K562 (cell line): Measurements from ENCODE around the gene DRAXIN. TPM values are rescaled to one million over a fixed set of nuclear protein-coding genes. Genes with fewer than 3 reads are reported as not detected.
A peak's percentile ranks its signal among the peaks of the same experiment; 100 is the strongest.

Experiments
- BACH1 ChIP-seq: fragments of 200-800 bp; sonication (Bioruptor generic); IDR thresholded peaks from 2 replicates; pipeline ENCODE4 v1.6.1; 2016; ENCODE audit warnings: missing genetic modification characterization, missing compliant biosample characterization
- BRD9 ChIP-seq: fragments of 450-650 bp; IDR thresholded peaks from 2 replicates; pipeline ENCODE4 v1.6.1; 2018; ENCODE audit warnings: low read depth; ENCODE audit not compliant: partially characterized antibody
- CBFB ChIP-seq: sonication (generic); formaldehyde crosslinking; IDR thresholded peaks from 2 replicates; pipeline ENCODE4 v1.4.0; 2020; ENCODE audit warnings: mild to moderate bottlenecking, missing genetic modification reagents
- E2F3 ChIP-seq: fragments of 250-450 bp; sonication (Bioruptor Pico); IDR thresholded peaks from 2 replicates; pipeline ENCODE4 v1.4.0; 2020; ENCODE audit warnings: mild to moderate bottlenecking
- FUS ChIP-seq: fragments of 200-400 bp; formaldehyde crosslinking; optimal IDR thresholded peaks from 2 replicates; pipeline ENCODE3; 2017; ENCODE audit warnings: low read depth, low read length
- GABPA ChIP-seq: fragments of 200-800 bp; sonication (Bioruptor generic); conservative IDR thresholded peaks from 2 replicates; pipeline ENCODE4 v1.6.1; 2016; ENCODE audit warnings: low read depth, missing genetic modification characterization, missing compliant biosample characterization
- GATAD2A ChIP-seq: fragments of 450-650 bp; IDR thresholded peaks from 2 replicates; pipeline ENCODE4 v1.6.1; 2017
- MECOM ChIP-seq: fragments of 250-450 bp; sonication (Bioruptor Pico); IDR thresholded peaks from 2 replicates; pipeline ENCODE4 v1.8.0; 2022; ENCODE audit warnings: inconsistent platforms
- MTA2 ChIP-seq: fragments of 450-650 bp; IDR thresholded peaks from 2 replicates; pipeline ENCODE4 v1.6.1; 2016; ENCODE audit warnings: low read depth
- PHB ChIP-seq: fragments of 250-450 bp; sonication (Bioruptor Pico); IDR thresholded peaks from 2 replicates; pipeline ENCODE4 v1.5.0; 2021
- RB1 ChIP-seq: fragments of 450-650 bp; IDR thresholded peaks from 2 replicates; pipeline ENCODE4 v1.6.1; 2017; ENCODE audit warnings: low read depth, mild to moderate bottlenecking
- RFX7 ChIP-seq: fragments of 250-450 bp; sonication (Bioruptor Pico); IDR thresholded peaks from 2 replicates; pipeline ENCODE4 v1.5.1; 2021; ENCODE audit warnings: mild to moderate bottlenecking
- RHOXF2B ChIP-seq: fragments of 250-450 bp; sonication (Bioruptor Pico); conservative IDR thresholded peaks from 2 replicates; pipeline ENCODE4 v1.5.1; 2021
- ZEB2 ChIP-seq: fragments of 450-650 bp; IDR thresholded peaks from 2 replicates; pipeline ENCODE4 v1.6.1; 2016
- ZNF133 ChIP-seq: fragments of 250-450 bp; sonication (Bioruptor Pico); IDR thresholded peaks from 2 replicates; pipeline ENCODE4 v1.4.0; 2020; ENCODE audit warnings: mild to moderate bottlenecking
- ZNF239 ChIP-seq: fragments of 250-450 bp; sonication (Bioruptor Pico); IDR thresholded peaks from 2 replicates; pipeline ENCODE4 v1.4.0; 2020; ENCODE audit warnings: mild to moderate bottlenecking
- ZNF274 ChIP-seq: IDR thresholded peaks from 2 replicates; pipeline ENCODE4 v1.6.1; 2011; ENCODE audit warnings: low read depth, mild to moderate bottlenecking, low read length, moderate library complexity, borderline replicate concordance
- ZNF76 ChIP-seq: fragments of 250-450 bp; sonication (Bioruptor Pico); IDR thresholded peaks from 2 replicates; pipeline ENCODE4 v1.4.0; 2020; ENCODE audit warnings: mild to moderate bottlenecking, moderate library complexity, borderline replicate concordance
- polyA plus RNA-seq, 8 experiments: library from polyadenylated mRNA; depleted of rRNA in 4 of 8; stranded (reverse) in 5 of 8; unstranded in 3 of 8; fragments of >200 nt; fragmentation: Nextera tagmentation in 2 of 8; fragmentation: Illumina TruSeq in 1 of 8; extraction: Ambion mirVana in 2 of 8; extraction: Trizol in 1 of 8; gene quantifications; 2 replicates each; pipeline versions ENCODE4 v1.2.1 to v1.2.3, GENCODE V29; 2011 to 2014; ENCODE audit warnings: inconsistent platforms in 1 of 8, missing spikeins in 1 of 8
- total RNA-seq, 7 experiments: library from RNA; depleted of rRNA in 6 of 7; stranded (reverse); fragments of >200 nt in 6 of 7; fragmentation: Illumina TruSeq in 2 of 7; extraction: Trizol in 2 of 7; gene quantifications; 2 replicates each; pipeline versions ENCODE4 v1.2.1 to v1.2.3, GENCODE V29; 2011 to 2021; ENCODE audit warnings: low replicate concordance in 1 of 7
- TF ChIP-seq, protein P1 (sequence below), 2 experiments: fragments of 450-650 bp; IDR thresholded peaks; 2 replicates each; pipeline ENCODE4 v1.6.1; 2018; ENCODE audit warnings: mild to moderate bottlenecking in 2 of 2, low read depth in 1 of 2; ENCODE audit not compliant: partially characterized antibody in 2 of 2
- TF ChIP-seq, protein P2 (sequence below): sonication (generic); IDR thresholded peaks from 2 replicates; pipeline ENCODE4 v1.6.1; 2016
- TF ChIP-seq, protein P3 (sequence below): fragments of 450-650 bp; IDR thresholded peaks from 2 replicates; pipeline ENCODE4 v1.6.1; 2017; ENCODE audit warnings: antibody characterized with exemption
- TF ChIP-seq, protein P4 (sequence below): fragments of 250-450 bp; sonication (Bioruptor Pico); IDR thresholded peaks from 2 replicates; pipeline ENCODE4 v1.5.0; 2021

DRAXIN gene
- total and polyA plus RNA-seq, 9 of the 15 experiments (the other 6 are each of a cell fraction or from before 2014, with no cell fraction given), result 0.01 to 0.04 (median 0.01) TPM; not detected in 6

DNA sequence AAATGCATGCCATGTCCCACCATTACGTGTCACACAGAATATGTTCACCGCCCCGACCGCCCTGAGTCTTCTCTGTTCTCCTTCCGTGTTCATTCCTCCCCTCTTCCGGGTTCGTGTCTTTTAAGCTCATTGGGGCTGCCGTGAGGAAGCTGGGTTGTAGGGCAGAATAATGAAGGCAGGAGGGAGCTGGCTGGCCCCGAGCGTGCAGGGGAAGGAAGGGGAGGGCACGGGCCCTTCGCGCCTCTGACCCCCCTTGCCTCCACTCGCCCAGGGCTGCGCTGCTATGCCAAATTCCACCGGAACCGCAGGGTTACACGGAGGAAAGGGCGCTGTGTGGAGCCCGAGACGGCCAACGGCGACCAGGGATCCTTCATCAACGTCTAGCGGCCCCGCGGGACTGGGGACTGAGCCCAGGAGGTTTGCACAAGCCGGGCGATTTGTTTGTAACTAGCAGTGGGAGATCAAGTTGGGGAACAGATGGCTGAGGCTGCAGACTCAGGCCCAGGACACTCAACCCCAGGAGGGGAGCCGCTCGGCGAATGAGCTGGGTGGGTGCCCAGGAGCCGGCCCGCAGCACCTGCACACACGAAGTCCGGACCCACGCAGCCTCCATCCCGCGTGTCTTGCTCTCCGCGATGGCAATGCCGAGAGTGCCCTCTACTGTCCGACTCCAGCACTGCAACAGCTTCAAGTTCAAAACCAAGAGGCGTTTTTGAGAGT lies 28.0 kb downstream of the DRAXIN start (continued):
- TF ChIP-seq, protein P1, sequence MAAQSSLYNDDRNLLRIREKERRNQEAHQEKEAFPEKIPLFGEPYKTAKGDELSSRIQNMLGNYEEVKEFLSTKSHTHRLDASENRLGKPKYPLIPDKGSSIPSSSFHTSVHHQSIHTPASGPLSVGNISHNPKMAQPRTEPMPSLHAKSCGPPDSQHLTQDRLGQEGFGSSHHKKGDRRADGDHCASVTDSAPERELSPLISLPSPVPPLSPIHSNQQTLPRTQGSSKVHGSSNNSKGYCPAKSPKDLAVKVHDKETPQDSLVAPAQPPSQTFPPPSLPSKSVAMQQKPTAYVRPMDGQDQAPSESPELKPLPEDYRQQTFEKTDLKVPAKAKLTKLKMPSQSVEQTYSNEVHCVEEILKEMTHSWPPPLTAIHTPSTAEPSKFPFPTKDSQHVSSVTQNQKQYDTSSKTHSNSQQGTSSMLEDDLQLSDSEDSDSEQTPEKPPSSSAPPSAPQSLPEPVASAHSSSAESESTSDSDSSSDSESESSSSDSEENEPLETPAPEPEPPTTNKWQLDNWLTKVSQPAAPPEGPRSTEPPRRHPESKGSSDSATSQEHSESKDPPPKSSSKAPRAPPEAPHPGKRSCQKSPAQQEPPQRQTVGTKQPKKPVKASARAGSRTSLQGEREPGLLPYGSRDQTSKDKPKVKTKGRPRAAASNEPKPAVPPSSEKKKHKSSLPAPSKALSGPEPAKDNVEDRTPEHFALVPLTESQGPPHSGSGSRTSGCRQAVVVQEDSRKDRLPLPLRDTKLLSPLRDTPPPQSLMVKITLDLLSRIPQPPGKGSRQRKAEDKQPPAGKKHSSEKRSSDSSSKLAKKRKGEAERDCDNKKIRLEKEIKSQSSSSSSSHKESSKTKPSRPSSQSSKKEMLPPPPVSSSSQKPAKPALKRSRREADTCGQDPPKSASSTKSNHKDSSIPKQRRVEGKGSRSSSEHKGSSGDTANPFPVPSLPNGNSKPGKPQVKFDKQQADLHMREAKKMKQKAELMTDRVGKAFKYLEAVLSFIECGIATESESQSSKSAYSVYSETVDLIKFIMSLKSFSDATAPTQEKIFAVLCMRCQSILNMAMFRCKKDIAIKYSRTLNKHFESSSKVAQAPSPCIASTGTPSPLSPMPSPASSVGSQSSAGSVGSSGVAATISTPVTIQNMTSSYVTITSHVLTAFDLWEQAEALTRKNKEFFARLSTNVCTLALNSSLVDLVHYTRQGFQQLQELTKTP (IDR thresholded peaks at IDR 0.05; ENCODE audit: low read depth in 1 of 2, partially characterized antibody in 2 of 2), result no peak
- TF ChIP-seq ZNF76 (CRISPR knock-in tag), result no peak
- no peak for TF ChIP-seq GABPA (tag)
- TF ChIP-seq BACH1, result no peak
- no peak for TF ChIP-seq MTA2
- TF ChIP-seq BRD9, result peak; percentile 90
- no peak for TF ChIP-seq ZNF274
- peak; percentile 86 for TF ChIP-seq RB1
- TF ChIP-seq E2F3 (CRISPR knock-in tag), result no peak
- TF ChIP-seq, protein P2, sequence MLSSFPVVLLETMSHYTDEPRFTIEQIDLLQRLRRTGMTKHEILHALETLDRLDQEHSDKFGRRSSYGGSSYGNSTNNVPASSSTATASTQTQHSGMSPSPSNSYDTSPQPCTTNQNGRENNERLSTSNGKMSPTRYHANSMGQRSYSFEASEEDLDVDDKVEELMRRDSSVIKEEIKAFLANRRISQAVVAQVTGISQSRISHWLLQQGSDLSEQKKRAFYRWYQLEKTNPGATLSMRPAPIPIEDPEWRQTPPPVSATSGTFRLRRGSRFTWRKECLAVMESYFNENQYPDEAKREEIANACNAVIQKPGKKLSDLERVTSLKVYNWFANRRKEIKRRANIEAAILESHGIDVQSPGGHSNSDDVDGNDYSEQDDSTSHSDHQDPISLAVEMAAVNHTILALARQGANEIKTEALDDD, result no peak
- TF ChIP-seq PHB (CRISPR knock-in tag), result no peak
- TF ChIP-seq CBFB (CRISPR knock-in tag), result peak; percentile 45; the same call in 1 of the 2 replicates
- no peak for TF ChIP-seq ZNF239 (CRISPR knock-in tag)
- TF ChIP-seq ZEB2, result no peak
- no peak for TF ChIP-seq RFX7 (CRISPR knock-in tag)
- TF ChIP-seq FUS, result no peak
- TF ChIP-seq GATAD2A, result peak; percentile 77
- TF ChIP-seq ZNF133 (CRISPR knock-in tag), result no peak
- TF ChIP-seq RHOXF2B (CRISPR knock-in tag), result no peak
- no peak for TF ChIP-seq MECOM (CRISPR knock-in tag)
- TF ChIP-seq, protein P3, sequence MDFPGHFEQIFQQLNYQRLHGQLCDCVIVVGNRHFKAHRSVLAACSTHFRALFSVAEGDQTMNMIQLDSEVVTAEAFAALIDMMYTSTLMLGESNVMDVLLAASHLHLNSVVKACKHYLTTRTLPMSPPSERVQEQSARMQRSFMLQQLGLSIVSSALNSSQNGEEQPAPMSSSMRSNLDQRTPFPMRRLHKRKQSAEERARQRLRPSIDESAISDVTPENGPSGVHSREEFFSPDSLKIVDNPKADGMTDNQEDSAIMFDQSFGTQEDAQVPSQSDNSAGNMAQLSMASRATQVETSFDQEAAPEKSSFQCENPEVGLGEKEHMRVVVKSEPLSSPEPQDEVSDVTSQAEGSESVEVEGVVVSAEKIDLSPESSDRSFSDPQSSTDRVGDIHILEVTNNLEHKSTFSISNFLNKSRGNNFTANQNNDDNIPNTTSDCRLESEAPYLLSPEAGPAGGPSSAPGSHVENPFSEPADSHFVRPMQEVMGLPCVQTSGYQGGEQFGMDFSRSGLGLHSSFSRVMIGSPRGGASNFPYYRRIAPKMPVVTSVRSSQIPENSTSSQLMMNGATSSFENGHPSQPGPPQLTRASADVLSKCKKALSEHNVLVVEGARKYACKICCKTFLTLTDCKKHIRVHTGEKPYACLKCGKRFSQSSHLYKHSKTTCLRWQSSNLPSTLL, result no peak
- TF ChIP-seq, protein P4, sequence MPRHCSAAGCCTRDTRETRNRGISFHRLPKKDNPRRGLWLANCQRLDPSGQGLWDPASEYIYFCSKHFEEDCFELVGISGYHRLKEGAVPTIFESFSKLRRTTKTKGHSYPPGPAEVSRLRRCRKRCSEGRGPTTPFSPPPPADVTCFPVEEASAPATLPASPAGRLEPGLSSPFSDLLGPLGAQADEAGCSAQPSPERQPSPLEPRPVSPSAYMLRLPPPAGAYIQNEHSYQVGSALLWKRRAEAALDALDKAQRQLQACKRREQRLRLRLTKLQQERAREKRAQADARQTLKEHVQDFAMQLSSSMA (CRISPR knock-in tag), result no peak
